MM.1S (cell line): ENCODE data around the gene KCNQ5.

ENCODE experiments used
- CTCF ChIP-seq: fragments of 300-600 bp; sonication (generic); IDR thresholded peaks from 2 replicates; pipeline ENCODE4 v1.5.1; 2016; ENCODE audit warnings: antibody characterized with exemption, low read length, mixed read lengths
- EZH2 ChIP-seq: fragments of 300-600 bp; sonication (generic); optimal IDR thresholded peaks from 2 replicates; pipeline ENCODE3; 2017; ENCODE audit warnings: low read depth, mild to moderate bottlenecking, antibody characterized with exemption, low read length, mixed read lengths
- EZH2phosphoT487 ChIP-seq: fragments of 300-600 bp; sonication (generic); IDR thresholded peaks from 2 replicates; pipeline ENCODE4 v1.6.1; 2018; ENCODE audit warnings: antibody characterized with exemption, low read length

DNA sequence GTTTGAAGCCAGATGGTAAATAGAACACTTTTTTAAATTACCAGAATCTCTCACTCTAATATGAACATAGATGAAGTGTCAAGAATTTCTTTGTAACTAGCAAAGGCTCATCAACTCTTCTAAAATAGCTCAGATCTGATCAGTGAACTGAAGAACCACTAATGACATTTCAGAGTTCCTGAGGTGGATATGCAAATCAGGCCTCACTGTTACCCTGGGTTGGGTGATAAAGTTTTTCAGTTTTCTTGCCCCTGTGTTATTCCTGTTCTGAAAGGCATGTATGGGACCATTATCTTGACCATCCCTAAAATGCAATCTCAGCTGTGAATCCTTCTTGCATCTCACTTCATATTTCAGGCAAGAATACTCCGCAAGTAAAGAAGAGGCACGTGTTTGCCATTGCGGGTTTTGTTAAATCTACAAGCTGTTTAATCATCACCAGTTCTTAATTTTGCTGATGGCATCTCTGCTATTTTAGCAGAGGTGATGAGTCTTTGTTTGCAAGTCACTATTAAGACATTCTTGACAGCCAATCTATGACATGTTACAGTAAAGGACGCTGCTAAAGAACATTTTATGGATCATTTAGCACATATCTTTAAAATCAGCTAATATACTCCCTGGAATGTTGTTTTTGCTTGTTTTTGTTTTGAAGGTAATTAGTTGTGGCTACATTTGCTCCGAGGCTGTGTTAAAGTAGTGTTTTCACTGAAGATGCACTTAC lies 555.5 kb downstream of the KCNQ5 start:
- no peak for TF ChIP-seq CTCF
- no peak for TF ChIP-seq EZH2
- no peak for TF ChIP-seq EZH2phosphoT487
